HepG2 (cell line): ENCODE measurements around the gene TNS1. TPM values are rescaled to one million over a fixed set of nuclear protein-coding genes. Genes with fewer than 3 reads are reported as not detected.

Source experiments
- FOXC1 ChIP-seq: sonication (generic); formaldehyde crosslinking; IDR thresholded peaks from 2 replicates; pipeline ENCODE4 v1.8.0; 2022; ENCODE audit warnings: mild to moderate bottlenecking, missing genetic modification reagents, borderline replicate concordance
- GPN1 ChIP-seq: sonication (generic); formaldehyde crosslinking; IDR thresholded peaks from 2 replicates; pipeline ENCODE4 v1.5.1; 2020; ENCODE audit warnings: missing genetic modification reagents, borderline replicate concordance
- IRF2 ChIP-seq: IDR thresholded peaks from 2 replicates; pipeline ENCODE4 v1.6.1; 2018; ENCODE audit warnings: missing genetic modification reagents, missing compliant biosample characterization
- MTA1 ChIP-seq: sonication (generic); formaldehyde crosslinking; IDR thresholded peaks from 2 replicates; pipeline ENCODE4 v1.4.0; 2020; ENCODE audit warnings: missing genetic modification reagents, mild to moderate bottlenecking, borderline replicate concordance
- NCOA2 ChIP-seq: sonication (generic); formaldehyde crosslinking; IDR thresholded peaks from 2 replicates; pipeline ENCODE4 v1.8.0; 2022; ENCODE audit warnings: inconsistent platforms
- POLR2AphosphoS2 ChIP-seq: IDR thresholded peaks from 2 replicates; pipeline ENCODE4 v1.6.1; 2011; ENCODE audit warnings: low read depth, low read length, improper control_type of control experiment
- RELA ChIP-seq: sonication (generic); formaldehyde crosslinking; IDR thresholded peaks from 2 replicates; pipeline ENCODE4 v1.4.0; 2020; ENCODE audit warnings: missing genetic modification reagents
- SIX1 ChIP-seq: sonication (generic); formaldehyde crosslinking; IDR thresholded peaks from 2 replicates; pipeline ENCODE4 v1.4.0; 2020; ENCODE audit warnings: missing genetic modification reagents, borderline replicate concordance
- ZBTB1 ChIP-seq: sonication (generic); formaldehyde crosslinking; IDR thresholded peaks from 2 replicates; pipeline ENCODE4 v1.4.0; 2020; ENCODE audit warnings: missing genetic modification reagents, borderline replicate concordance
- ZNF17 ChIP-seq: sonication (generic); formaldehyde crosslinking; IDR thresholded peaks from 2 replicates; pipeline ENCODE4 v1.5.0; 2020; ENCODE audit warnings: mild to moderate bottlenecking, missing genetic modification reagents
- ZNF230 ChIP-seq: sonication (generic); formaldehyde crosslinking; IDR thresholded peaks from 2 replicates; pipeline ENCODE4 v1.4.0; 2020; ENCODE audit warnings: mild to moderate bottlenecking, missing genetic modification reagents
- ZNF260 ChIP-seq: sonication (generic); formaldehyde crosslinking; IDR thresholded peaks from 2 replicates; pipeline ENCODE4 v1.4.0; 2020; ENCODE audit warnings: missing genetic modification reagents, low read depth, mild to moderate bottlenecking, borderline replicate concordance
- ZNF329 ChIP-seq: sonication (generic); formaldehyde crosslinking; IDR thresholded peaks from 2 replicates; pipeline ENCODE4 v1.9.0; 2021; ENCODE audit warnings: low read depth, mild to moderate bottlenecking, missing genetic modification reagents
- ZNF343 ChIP-seq: sonication (generic); formaldehyde crosslinking; IDR thresholded peaks from 2 replicates; pipeline ENCODE4 v1.4.0; 2020; ENCODE audit warnings: mild to moderate bottlenecking, missing genetic modification reagents
- ZNF468 ChIP-seq: sonication (generic); formaldehyde crosslinking; IDR thresholded peaks from 2 replicates; pipeline ENCODE4 v1.8.0; 2022; ENCODE audit warnings: mild to moderate bottlenecking, moderate library complexity, missing genetic modification reagents
- ZNF556 ChIP-seq: sonication (generic); formaldehyde crosslinking; IDR thresholded peaks from 2 replicates; pipeline ENCODE4 v1.4.0; 2020; ENCODE audit warnings: mild to moderate bottlenecking, missing genetic modification reagents, borderline replicate concordance
- ZNF781 ChIP-seq: sonication (generic); formaldehyde crosslinking; IDR thresholded peaks from 2 replicates; pipeline ENCODE4 v1.5.1; 2020; ENCODE audit warnings: borderline replicate concordance, mild to moderate bottlenecking, missing genetic modification reagents; ENCODE audit errors: not compliant biosample characterization
- polyA plus RNA-seq, 8 experiments: library from polyadenylated mRNA; depleted of rRNA in 3 of 8; stranded (reverse) in 7 of 8; unstranded in 1 of 8; fragments of >200 nt; fragmentation: Illumina TruSeq in 4 of 8; extraction: Trizol in 4 of 8; gene quantifications; 2 replicates each; pipeline versions ENCODE4 v1.2.1 to v1.2.3, GENCODE V29; 2011 to 2016; ENCODE audit warnings: low read depth in 4 of 8, missing spikeins in 1 of 8, mixed read lengths in 1 of 8; ENCODE audit not compliant: insufficient read depth in 1 of 8
- total RNA-seq, 5 experiments: library from RNA; depleted of rRNA; stranded (reverse); fragments of >200 nt; fragmentation: Illumina TruSeq; extraction: Trizol; gene quantifications; 2 replicates each; pipeline ENCODE4 v1.2.3, GENCODE V29; 2016; ENCODE audit warnings: low read depth in 1 of 5
- TF ChIP-seq, protein P1 (sequence below): sonication (generic); formaldehyde crosslinking; IDR thresholded peaks from 2 replicates; pipeline ENCODE4 v1.4.0; 2020; ENCODE audit warnings: missing genetic modification reagents, borderline replicate concordance
- TF ChIP-seq, protein P2 (sequence below): sonication (generic); formaldehyde crosslinking; IDR thresholded peaks from 2 replicates; pipeline ENCODE4 v1.8.0; 2022; ENCODE audit warnings: missing genetic modification reagents, low read depth, mild to moderate bottlenecking, borderline replicate concordance
- TF ChIP-seq, protein P3 (sequence below): sonication (generic); formaldehyde crosslinking; IDR thresholded peaks from 2 replicates; pipeline ENCODE4 v1.8.1; 2022; ENCODE audit warnings: mild to moderate bottlenecking, missing genetic modification reagents
- TF ChIP-seq, protein P4 (sequence below): IDR thresholded peaks from 2 replicates; pipeline ENCODE4 v1.6.1; 2016; ENCODE audit warnings: missing genetic modification reagents, missing compliant biosample characterization

TNS1 gene
- total and polyA plus RNA-seq, 2 of the 13 experiments (the other 11 are each of a cell fraction or from before 2014, with no cell fraction given), result 1.9 to 118 TPM

DNA sequence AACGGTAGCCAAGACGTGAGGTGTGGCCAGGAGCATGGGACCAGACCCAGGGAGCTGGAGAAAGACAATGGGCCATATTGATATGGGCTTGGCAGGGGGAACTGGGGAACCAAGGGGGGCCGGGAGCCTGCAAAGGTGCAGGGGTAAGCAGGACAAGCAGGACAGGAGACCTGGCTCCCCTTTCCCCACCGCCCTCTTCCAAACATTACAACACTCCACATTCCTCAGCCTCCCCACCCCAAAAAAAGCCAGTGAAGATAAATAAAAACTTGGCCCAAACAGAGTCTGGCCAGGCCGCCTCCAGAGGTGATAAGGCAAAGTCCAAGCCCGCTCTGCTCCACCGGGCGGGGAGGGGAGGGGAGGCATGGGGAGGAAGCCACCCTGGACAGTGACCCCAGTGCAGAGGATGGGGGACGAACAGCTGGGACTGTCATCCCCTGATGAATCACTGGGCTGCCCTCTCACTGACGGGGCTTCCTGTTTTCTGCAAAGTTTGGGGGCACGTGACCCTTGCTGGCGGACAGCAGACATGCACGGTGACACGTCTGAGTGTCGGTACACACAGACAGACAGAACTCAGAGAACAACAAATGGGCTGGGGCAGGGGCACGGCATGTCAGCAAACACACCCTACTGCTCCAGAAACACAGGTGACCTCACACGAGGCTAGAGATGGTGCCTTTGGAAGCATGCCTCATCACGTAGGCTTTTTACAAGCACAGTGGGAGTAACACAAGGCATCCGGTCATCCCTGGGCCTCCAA, 100.2 kb downstream of the TNS1 start (continued):
- TF ChIP-seq ZNF329 (CRISPR knock-in tag) (no peak; the same call in 1 of the 2 replicates), IRF2 (CRISPR knock-in tag) (peak; percentile 99), ZBTB1 (CRISPR knock-in tag) (no peak), RELA (CRISPR knock-in tag) (0 out of 2 replicates have a peak, but pooled peaks have one; percentile 70), NCOA2 (CRISPR knock-in tag) (peak; percentile 94), POLR2AphosphoS2 (no peak), SIX1 (peak; percentile 63; the same call in 1 of the 2 replicates), GPN1 (no peak), ZNF17 (CRISPR knock-in tag) (no peak), ZNF781 (CRISPR knock-in tag) (peak; percentile 26), ZNF230 (peak; percentile 96), ZNF343 (CRISPR knock-in tag) (peak; percentile 91), ZNF260 (CRISPR knock-in tag) (no peak), ZNF556 (CRISPR knock-in tag) (peak; percentile 95; the same call in 1 of the 2 replicates), ZNF468 (CRISPR knock-in tag) (no peak), MTA1 (CRISPR knock-in tag) (peak; percentile 97), FOXC1 (CRISPR knock-in tag) (peak; percentile 94; the same call in 1 of the 2 replicates)
- TF ChIP-seq, protein P1, sequence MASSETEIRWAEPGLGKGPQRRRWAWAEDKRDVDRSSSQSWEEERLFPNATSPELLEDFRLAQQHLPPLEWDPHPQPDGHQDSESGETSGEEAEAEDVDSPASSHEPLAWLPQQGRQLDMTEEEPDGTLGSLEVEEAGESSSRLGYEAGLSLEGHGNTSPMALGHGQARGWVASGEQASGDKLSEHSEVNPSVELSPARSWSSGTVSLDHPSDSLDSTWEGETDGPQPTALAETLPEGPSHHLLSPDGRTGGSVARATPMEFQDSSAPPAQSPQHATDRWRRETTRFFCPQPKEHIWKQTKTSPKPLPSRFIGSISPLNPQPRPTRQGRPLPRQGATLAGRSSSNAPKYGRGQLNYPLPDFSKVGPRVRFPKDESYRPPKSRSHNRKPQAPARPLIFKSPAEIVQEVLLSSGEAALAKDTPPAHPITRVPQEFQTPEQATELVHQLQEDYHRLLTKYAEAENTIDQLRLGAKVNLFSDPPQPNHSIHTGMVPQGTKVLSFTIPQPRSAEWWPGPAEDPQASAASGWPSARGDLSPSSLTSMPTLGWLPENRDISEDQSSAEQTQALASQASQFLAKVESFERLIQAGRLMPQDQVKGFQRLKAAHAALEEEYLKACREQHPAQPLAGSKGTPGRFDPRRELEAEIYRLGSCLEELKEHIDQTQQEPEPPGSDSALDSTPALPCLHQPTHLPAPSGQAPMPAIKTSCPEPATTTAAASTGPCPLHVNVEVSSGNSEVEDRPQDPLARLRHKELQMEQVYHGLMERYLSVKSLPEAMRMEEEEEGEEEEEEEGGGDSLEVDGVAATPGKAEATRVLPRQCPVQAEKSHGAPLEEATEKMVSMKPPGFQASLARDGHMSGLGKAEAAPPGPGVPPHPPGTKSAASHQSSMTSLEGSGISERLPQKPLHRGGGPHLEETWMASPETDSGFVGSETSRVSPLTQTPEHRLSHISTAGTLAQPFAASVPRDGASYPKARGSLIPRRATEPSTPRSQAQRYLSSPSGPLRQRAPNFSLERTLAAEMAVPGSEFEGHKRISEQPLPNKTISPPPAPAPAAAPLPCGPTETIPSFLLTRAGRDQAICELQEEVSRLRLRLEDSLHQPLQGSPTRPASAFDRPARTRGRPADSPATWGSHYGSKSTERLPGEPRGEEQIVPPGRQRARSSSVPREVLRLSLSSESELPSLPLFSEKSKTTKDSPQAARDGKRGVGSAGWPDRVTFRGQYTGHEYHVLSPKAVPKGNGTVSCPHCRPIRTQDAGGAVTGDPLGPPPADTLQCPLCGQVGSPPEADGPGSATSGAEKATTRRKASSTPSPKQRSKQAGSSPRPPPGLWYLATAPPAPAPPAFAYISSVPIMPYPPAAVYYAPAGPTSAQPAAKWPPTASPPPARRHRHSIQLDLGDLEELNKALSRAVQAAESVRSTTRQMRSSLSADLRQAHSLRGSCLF, result no peak
- TF ChIP-seq, protein P2, sequence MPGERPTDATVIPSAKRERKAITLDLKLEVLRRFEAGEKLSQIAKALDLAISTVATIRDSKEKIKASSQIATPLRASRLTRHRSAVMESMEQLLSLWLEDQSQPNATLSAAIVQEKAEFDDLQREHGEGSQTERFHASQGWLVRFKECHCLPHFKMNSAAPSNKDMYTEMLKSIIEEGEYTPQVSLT (CRISPR knock-in tag), result no peak
- TF ChIP-seq, protein P3, sequence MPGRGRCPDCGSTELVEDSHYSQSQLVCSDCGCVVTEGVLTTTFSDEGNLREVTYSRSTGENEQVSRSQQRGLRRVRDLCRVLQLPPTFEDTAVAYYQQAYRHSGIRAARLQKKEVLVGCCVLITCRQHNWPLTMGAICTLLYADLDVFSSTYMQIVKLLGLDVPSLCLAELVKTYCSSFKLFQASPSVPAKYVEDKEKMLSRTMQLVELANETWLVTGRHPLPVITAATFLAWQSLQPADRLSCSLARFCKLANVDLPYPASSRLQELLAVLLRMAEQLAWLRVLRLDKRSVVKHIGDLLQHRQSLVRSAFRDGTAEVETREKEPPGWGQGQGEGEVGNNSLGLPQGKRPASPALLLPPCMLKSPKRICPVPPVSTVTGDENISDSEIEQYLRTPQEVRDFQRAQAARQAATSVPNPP, result peak; percentile 86
- TF ChIP-seq, protein P4, sequence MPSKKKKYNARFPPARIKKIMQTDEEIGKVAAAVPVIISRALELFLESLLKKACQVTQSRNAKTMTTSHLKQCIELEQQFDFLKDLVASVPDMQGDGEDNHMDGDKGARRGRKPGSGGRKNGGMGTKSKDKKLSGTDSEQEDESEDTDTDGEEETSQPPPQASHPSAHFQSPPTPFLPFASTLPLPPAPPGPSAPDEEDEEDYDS (CRISPR knock-in tag), result peak; percentile 86
